MM.1S (cell line): ENCODE results near the gene GJB2.

Source experiments
- EZH2 ChIP-seq: fragments of 300-600 bp; sonication (generic); optimal IDR thresholded peaks from 2 replicates; pipeline ENCODE3; 2017; ENCODE audit warnings: low read depth, mild to moderate bottlenecking, antibody characterized with exemption, low read length, mixed read lengths
- TF ChIP-seq, protein P1 (sequence below): fragments of 300-600 bp; sonication (generic); IDR thresholded peaks from 2 replicates; pipeline ENCODE4 v1.5.1; 2016; ENCODE audit warnings: antibody characterized with exemption, low read length, mixed read lengths

GRCh38 chr13:20193162-20193906 lies 596 bp upstream of the GJB2 start:
- TF ChIP-seq, protein P1, sequence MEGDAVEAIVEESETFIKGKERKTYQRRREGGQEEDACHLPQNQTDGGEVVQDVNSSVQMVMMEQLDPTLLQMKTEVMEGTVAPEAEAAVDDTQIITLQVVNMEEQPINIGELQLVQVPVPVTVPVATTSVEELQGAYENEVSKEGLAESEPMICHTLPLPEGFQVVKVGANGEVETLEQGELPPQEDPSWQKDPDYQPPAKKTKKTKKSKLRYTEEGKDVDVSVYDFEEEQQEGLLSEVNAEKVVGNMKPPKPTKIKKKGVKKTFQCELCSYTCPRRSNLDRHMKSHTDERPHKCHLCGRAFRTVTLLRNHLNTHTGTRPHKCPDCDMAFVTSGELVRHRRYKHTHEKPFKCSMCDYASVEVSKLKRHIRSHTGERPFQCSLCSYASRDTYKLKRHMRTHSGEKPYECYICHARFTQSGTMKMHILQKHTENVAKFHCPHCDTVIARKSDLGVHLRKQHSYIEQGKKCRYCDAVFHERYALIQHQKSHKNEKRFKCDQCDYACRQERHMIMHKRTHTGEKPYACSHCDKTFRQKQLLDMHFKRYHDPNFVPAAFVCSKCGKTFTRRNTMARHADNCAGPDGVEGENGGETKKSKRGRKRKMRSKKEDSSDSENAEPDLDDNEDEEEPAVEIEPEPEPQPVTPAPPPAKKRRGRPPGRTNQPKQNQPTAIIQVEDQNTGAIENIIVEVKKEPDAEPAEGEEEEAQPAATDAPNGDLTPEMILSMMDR, result no peak
- no peak for TF ChIP-seq EZH2
